Measurements from ENCODE around the gene CDH3. TPM values are rescaled to one million over a fixed set of nuclear protein-coding genes. Genes with fewer than 3 reads are reported as not detected.

CDH3 gene
- total RNA-seq, 4 donors from 2014 or later, result 36.8 to 192 (median 95.0) TPM

GRCh38 chr16:68629351-68629910 lies 15.7 kb upstream of the CDH3 start:
- intact Hi-C loops (cut with DNase I), result no loop called here

GRCh38 chr16:68636064-68636560 lies 9.0 kb upstream of the CDH3 start:
- Histone ChIP-seq H3K4me1 (peaks cover 9 to 26% (median 11%) of the 10 kb centered on the region in 3 donors), H3K27ac (peak overlapping the region; percentile 29 to 76 (median 58)), H3K27me3 (peaks cover 0 to under 1% (median 0%) of the 10 kb centered on the region in 4 donors), H3K4me3 (no peak overlapping the region), H3K9me3 (no peaks in the 10 kb centered on the region), H3K36me3 (no peaks in the 10 kb centered on the region)
- intact Hi-C loops (cut with DNase I), result no loop called here
- no peak for DNase-seq
- TF ChIP-seq POLR2A (IDR thresholded peaks at IDR 0.05), result no peak
- no peak for TF ChIP-seq CTCF (IDR thresholded peaks at IDR 0.05)
- WGBS, 2 donors, result 15 to 23% methylated on average over 10 to 11 of the region's 12 CpGs

More at GRCh38 chr16:68629351-68629910, 15.7 kb upstream of the CDH3 start:
- no peak for DNase-seq
- Histone ChIP-seq H3K27ac (no peak overlapping the region), H3K4me3 (no peak overlapping the region), H3K36me3 (no peaks in the 10 kb centered on the region), H3K9me3 (no peaks in the 10 kb centered on the region), H3K4me1 (no peaks in the 10 kb centered on the region), H3K27me3 (no peaks in the 10 kb centered on the region)
- TF ChIP-seq CTCF (IDR thresholded peaks at IDR 0.05), result no peak
- TF ChIP-seq POLR2A (IDR thresholded peaks at IDR 0.05), result no peak
- WGBS, 2 donors, result 77 to 87% methylated on average over 4 to 6 of the region's 7 CpGs

GRCh38 chr16:68636818-68637217 lies 8.3 kb upstream of the CDH3 start:
- H3K4me3 ChIP-seq, result no peak overlapping the region
- H3K9me3 ChIP-seq, result no peaks in the 10 kb centered on the region
- H3K4me1 ChIP-seq, result peaks cover 13 to 30% (median 14%) of the 10 kb centered on the region in 3 donors
- DNase-seq, result no peak
- peak overlapping the region; percentile 29 to 76 (median 58) for H3K27ac ChIP-seq
- 5 to 33% methylated on average over 1 of the region's 1 CpG for whole genome bisulfite sequencing, 2 donors
- H3K36me3 ChIP-seq, result no peaks in the 10 kb centered on the region
- TF ChIP-seq POLR2A (IDR thresholded peaks at IDR 0.05) (no peak), CTCF (IDR thresholded peaks at IDR 0.05) (no peak)
- H3K27me3 ChIP-seq, result peaks cover 0 to 8% (median 0%) of the 10 kb centered on the region in 4 donors
- intact Hi-C loops (cut with DNase I), result no loop called here

- intact Hi-C loops (cut with DNase I), result no loop called here
- H3K36me3 ChIP-seq, result no peaks in the 10 kb centered on the region
- no peak overlapping the region for H3K4me3 ChIP-seq
- H3K9me3 ChIP-seq, result no peaks in the 10 kb centered on the region
- DNase-seq, result no peak
- H3K27ac ChIP-seq, result peak overlapping the region in 3 of 4 donors; percentile 25 to 57 (median 34)
- H3K4me1 ChIP-seq, result peaks cover 22 to 56% (median 27%) of the 10 kb centered on the region in 3 donors
- TF ChIP-seq POLR2A (IDR thresholded peaks at IDR 0.05) (no peak), CTCF (IDR thresholded peaks at IDR 0.05) (no peak)
- H3K27me3 ChIP-seq, result peaks cover 0 to 49% (median 6%) of the 10 kb centered on the region in 4 donors
- WGBS, 2 donors, result 22 to 48% methylated on average over 3 of the region's 3 CpGs
Measured at GRCh38 chr16:68640972-68641371, 4.1 kb upstream of the CDH3 start.

GRCh38 chr16:68642047-68642435 lies 3.1 kb upstream of the CDH3 start:
- Histone ChIP-seq H3K4me3 (no peak overlapping the region), H3K27ac (no peak overlapping the region), H3K27me3 (peaks cover 0 to 60% (median 8%) of the 10 kb centered on the region in 4 donors), H3K4me1 (peaks cover 21 to 56% (median 23%) of the 10 kb centered on the region in 3 donors), H3K9me3 (no peaks in the 10 kb centered on the region), H3K36me3 (no peaks in the 10 kb centered on the region)
- TF ChIP-seq POLR2A (IDR thresholded peaks at IDR 0.05) (no peak), CTCF (IDR thresholded peaks at IDR 0.05) (no peak)
- no peak for DNase-seq
- intact Hi-C loops (cut with DNase I), result no loop called here
- 60 to 68% methylated on average over 10 of the region's 10 CpGs for WGBS, 2 donors

Measured in esophagus squamous epithelium (tissue), 5 donors.